ENCODE data around the gene ALDH1A2. TPM values are rescaled to one million over a fixed set of nuclear protein-coding genes. Genes with fewer than 3 reads are reported as not detected.

Gene ALDH1A2
- polyA plus RNA-seq, 1 of the 3 experiments (the other 2 are of a cell fraction): not detected

DNA sequence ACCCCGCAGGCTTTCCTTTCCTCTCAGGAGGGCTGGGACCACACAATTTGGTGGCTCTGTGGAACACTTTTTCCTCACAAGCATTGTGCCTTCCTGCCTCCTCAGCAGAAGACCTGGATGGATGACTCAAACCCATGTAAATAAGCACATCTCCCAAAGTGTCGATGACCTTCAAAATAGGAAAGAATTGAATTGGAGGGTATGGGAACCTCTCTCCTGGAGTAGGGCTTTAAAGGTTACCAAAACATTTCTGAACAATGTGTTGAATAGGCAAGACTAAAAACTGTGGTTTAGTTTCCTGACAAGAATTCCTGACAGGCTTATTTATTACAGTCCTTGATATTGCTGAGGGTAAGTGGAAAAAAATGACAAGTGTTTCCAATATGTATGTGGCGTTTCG, 118.2 kb downstream of the ALDH1A2 start:
- H3K9ac ChIP-seq: no peak overlapping the region
- H3K4me2 ChIP-seq: no peak overlapping the region
- H3K79me2 ChIP-seq (ENCODE audit: insufficient read depth): no peaks in the 10 kb centered on the region
- no peak overlapping the region for H3K4me3 ChIP-seq (ENCODE audit: low read depth in 2 of 2, low read length in 1 of 2)
- no peaks in the 10 kb centered on the region for H4K20me1 ChIP-seq (ENCODE audit: insufficient read depth)
- H3K9me2 ChIP-seq: no peaks in the 10 kb centered on the region
- no peaks in the 10 kb centered on the region for H3K9me3 ChIP-seq
- ChIA-PET POLR2A (no interaction called here), CTCF (interaction anchor here (1.6 to 2.6 kb wide), 3 partner anchors 86 to 386 kb away, joined by 4 to 11 read pairs (median 5); no protein-coding TSS in a partner anchor)
- H3K27ac ChIP-seq (ENCODE audit: low read depth in 2 of 2, low read length in 1 of 2): no peak overlapping the region
- no peaks in the 10 kb centered on the region for H3K36me3 ChIP-seq (replicated peaks in 1 of 2; ENCODE audit: control insufficient read depth in 1 of 2, insufficient read depth in 2 of 2, low read length in 1 of 2)
- 0 out of 2 replicates have a peak, but pooled peaks cover 4% of the 10 kb centered on the region for H3K27me3 ChIP-seq (ENCODE audit: insufficient read depth)
- H3K4me1 ChIP-seq (ENCODE audit: control insufficient read depth in 1 of 2, insufficient read depth in 2 of 2, low read depth in 1 of 2, low read length in 1 of 2): peaks cover 0 to 21% of the 10 kb centered on the region in 2 experiments; a peak in 2 of 4 replicates
- H3F3A ChIP-seq (replicated peaks; ENCODE audit: insufficient read depth): no peaks in the 10 kb centered on the region
- H2AFZ ChIP-seq (ENCODE audit: low read depth): no peak overlapping the region
- TF ChIP-seq, protein P1, sequence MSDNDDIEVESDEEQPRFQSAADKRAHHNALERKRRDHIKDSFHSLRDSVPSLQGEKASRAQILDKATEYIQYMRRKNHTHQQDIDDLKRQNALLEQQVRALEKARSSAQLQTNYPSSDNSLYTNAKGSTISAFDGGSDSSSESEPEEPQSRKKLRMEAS (IDR thresholded peaks at IDR 0.05; ENCODE audit: low read depth): no peak
- TF ChIP-seq MEF2A (IDR thresholded peaks at IDR 0.05; ENCODE audit: borderline replicate concordance, low read depth): no peak
- TF ChIP-seq, protein P2, sequence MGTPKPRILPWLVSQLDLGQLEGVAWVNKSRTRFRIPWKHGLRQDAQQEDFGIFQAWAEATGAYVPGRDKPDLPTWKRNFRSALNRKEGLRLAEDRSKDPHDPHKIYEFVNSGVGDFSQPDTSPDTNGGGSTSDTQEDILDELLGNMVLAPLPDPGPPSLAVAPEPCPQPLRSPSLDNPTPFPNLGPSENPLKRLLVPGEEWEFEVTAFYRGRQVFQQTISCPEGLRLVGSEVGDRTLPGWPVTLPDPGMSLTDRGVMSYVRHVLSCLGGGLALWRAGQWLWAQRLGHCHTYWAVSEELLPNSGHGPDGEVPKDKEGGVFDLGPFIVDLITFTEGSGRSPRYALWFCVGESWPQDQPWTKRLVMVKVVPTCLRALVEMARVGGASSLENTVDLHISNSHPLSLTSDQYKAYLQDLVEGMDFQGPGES (IDR thresholded peaks at IDR 0.05; ENCODE audit: low read depth, low read length): no peak
- 55% methylated on average over 3 of the region's 4 CpGs for WGBS (ENCODE audit: low lambda C conversion rate)
- DNase-seq: no peak

DNA sequence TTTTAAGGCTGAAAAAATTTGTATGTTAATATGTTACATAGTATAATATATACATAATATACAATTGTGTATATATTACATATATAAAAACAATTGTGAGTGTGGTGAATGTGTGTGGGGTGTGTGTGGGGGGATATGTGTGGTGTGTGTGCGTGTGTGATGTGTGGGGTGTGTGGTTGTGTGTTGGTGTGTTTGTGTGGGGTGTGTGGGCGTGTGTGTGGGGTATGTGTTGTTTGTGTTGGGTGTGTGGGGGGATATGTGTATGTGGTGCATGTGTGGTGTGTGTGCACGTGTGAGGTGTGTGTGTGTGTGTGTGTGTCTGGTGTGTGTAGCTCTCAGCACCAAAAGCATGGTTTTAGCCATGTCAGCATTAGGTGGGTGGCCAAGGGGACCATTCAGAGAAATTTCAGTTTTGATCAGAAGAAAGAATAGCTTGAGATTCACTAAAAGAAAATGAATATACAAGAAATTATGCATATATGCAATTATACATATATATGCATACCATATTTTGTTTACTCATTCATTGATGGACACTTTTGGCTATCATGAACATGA, 118.9 kb downstream of the ALDH1A2 start:
- no peaks in the 10 kb centered on the region for H3K79me2 ChIP-seq (ENCODE audit: insufficient read depth)
- H3K27me3 ChIP-seq (ENCODE audit: insufficient read depth): no peaks in the 10 kb centered on the region
- no peaks in the 10 kb centered on the region for H3K36me3 ChIP-seq (replicated peaks in 1 of 2; ENCODE audit: control insufficient read depth in 1 of 2, insufficient read depth in 2 of 2, low read length in 1 of 2)
- WGBS (ENCODE audit: low lambda C conversion rate): 22% methylated on average over 3 of the region's 3 CpGs
- H3K27ac ChIP-seq (ENCODE audit: low read depth in 2 of 2, low read length in 1 of 2): no peak overlapping the region
- POLR2A ChIA-PET: no interaction called here
- no peak overlapping the region for H3K9ac ChIP-seq
- no peaks in the 10 kb centered on the region for H3K9me3 ChIP-seq
- H3K9me2 ChIP-seq: no peaks in the 10 kb centered on the region
- no peaks in the 10 kb centered on the region for H3F3A ChIP-seq (replicated peaks; ENCODE audit: insufficient read depth)
- H3K4me2 ChIP-seq: no peak overlapping the region
- CTCF ChIA-PET: interaction anchor here (2.0 to 2.6 kb wide), 2 partner anchors 85 to 120 kb away, joined by 5 to 11 read pairs; no protein-coding TSS in a partner anchor
- H4K20me1 ChIP-seq (ENCODE audit: insufficient read depth): no peaks in the 10 kb centered on the region
- no peak overlapping the region for H3K4me3 ChIP-seq (ENCODE audit: low read depth in 2 of 2, low read length in 1 of 2)
- no peak overlapping the region for H2AFZ ChIP-seq (ENCODE audit: low read depth)
- DNase-seq: no peak
- H3K4me1 ChIP-seq (ENCODE audit: control insufficient read depth in 1 of 2, insufficient read depth in 2 of 2, low read depth in 1 of 2, low read length in 1 of 2): peaks cover 0 to 21% of the 10 kb centered on the region in 2 experiments; a peak in 2 of 4 replicates
- TF ChIP-seq SIN3A (IDR thresholded peaks at IDR 0.05; ENCODE audit: borderline replicate concordance, low read depth, low read length) (no peak), FOXM1 (IDR thresholded peaks at IDR 0.05; ENCODE audit: low read depth) (no peak), RFX5 (IDR thresholded peaks at IDR 0.05; ENCODE audit: low read length) (no peak), FOXJ3 (CRISPR knock-in tag; IDR thresholded peaks at IDR 0.05) (no peak), EP300 (IDR thresholded peaks at IDR 0.05; ENCODE audit: borderline replicate concordance in 1 of 2, low read depth in 1 of 2, low read length in 1 of 2) (no peak), GATA2 (CRISPR knock-in tag; IDR thresholded peaks at IDR 0.05) (no peak)
- TF ChIP-seq, protein P3, sequence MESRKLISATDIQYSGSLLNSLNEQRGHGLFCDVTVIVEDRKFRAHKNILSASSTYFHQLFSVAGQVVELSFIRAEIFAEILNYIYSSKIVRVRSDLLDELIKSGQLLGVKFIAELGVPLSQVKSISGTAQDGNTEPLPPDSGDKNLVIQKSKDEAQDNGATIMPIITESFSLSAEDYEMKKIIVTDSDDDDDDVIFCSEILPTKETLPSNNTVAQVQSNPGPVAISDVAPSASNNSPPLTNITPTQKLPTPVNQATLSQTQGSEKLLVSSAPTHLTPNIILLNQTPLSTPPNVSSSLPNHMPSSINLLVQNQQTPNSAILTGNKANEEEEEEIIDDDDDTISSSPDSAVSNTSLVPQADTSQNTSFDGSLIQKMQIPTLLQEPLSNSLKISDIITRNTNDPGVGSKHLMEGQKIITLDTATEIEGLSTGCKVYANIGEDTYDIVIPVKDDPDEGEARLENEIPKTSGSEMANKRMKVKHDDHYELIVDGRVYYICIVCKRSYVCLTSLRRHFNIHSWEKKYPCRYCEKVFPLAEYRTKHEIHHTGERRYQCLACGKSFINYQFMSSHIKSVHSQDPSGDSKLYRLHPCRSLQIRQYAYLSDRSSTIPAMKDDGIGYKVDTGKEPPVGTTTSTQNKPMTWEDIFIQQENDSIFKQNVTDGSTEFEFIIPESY (IDR thresholded peaks at IDR 0.05; ENCODE audit: borderline replicate concordance, low read depth): no peak
- TF ChIP-seq, protein P4, sequence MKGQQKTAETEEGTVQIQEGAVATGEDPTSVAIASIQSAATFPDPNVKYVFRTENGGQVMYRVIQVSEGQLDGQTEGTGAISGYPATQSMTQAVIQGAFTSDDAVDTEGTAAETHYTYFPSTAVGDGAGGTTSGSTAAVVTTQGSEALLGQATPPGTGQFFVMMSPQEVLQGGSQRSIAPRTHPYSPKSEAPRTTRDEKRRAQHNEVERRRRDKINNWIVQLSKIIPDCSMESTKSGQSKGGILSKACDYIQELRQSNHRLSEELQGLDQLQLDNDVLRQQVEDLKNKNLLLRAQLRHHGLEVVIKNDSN (IDR thresholded peaks at IDR 0.05; ENCODE audit: borderline replicate concordance, low read depth): no peak
- TF ChIP-seq, protein P2 (IDR thresholded peaks at IDR 0.05; ENCODE audit: low read depth, low read length): no peak
- TF ChIP-seq, protein P5, sequence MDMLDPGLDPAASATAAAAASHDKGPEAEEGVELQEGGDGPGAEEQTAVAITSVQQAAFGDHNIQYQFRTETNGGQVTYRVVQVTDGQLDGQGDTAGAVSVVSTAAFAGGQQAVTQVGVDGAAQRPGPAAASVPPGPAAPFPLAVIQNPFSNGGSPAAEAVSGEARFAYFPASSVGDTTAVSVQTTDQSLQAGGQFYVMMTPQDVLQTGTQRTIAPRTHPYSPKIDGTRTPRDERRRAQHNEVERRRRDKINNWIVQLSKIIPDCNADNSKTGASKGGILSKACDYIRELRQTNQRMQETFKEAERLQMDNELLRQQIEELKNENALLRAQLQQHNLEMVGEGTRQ (IDR thresholded peaks at IDR 0.05; ENCODE audit: borderline replicate concordance, low read depth, low read length): no peak
- TF ChIP-seq, protein P6, sequence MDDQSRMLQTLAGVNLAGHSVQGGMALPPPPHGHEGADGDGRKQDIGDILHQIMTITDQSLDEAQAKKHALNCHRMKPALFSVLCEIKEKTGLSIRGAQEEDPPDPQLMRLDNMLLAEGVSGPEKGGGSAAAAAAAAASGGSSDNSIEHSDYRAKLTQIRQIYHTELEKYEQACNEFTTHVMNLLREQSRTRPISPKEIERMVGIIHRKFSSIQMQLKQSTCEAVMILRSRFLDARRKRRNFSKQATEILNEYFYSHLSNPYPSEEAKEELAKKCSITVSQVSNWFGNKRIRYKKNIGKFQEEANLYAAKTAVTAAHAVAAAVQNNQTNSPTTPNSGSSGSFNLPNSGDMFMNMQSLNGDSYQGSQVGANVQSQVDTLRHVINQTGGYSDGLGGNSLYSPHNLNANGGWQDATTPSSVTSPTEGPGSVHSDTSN (IDR thresholded peaks at IDR 0.05): no peak
